NB4 (cell line): ENCODE measurements around the gene UBIAD1.

Experiments used
- CTCF ChIP-seq: IDR thresholded peaks from one replicate; pipeline ENCODE4 v1.5.1; 2012; ENCODE audit warnings: low read depth, low read length
- POLR2A ChIP-seq: IDR thresholded peaks from 2 replicates; pipeline ENCODE4 v1.6.1; 2011; ENCODE audit warnings: mild to moderate bottlenecking; ENCODE audit not compliant: insufficient read length; ENCODE audit errors: extremely low read depth

DNA sequence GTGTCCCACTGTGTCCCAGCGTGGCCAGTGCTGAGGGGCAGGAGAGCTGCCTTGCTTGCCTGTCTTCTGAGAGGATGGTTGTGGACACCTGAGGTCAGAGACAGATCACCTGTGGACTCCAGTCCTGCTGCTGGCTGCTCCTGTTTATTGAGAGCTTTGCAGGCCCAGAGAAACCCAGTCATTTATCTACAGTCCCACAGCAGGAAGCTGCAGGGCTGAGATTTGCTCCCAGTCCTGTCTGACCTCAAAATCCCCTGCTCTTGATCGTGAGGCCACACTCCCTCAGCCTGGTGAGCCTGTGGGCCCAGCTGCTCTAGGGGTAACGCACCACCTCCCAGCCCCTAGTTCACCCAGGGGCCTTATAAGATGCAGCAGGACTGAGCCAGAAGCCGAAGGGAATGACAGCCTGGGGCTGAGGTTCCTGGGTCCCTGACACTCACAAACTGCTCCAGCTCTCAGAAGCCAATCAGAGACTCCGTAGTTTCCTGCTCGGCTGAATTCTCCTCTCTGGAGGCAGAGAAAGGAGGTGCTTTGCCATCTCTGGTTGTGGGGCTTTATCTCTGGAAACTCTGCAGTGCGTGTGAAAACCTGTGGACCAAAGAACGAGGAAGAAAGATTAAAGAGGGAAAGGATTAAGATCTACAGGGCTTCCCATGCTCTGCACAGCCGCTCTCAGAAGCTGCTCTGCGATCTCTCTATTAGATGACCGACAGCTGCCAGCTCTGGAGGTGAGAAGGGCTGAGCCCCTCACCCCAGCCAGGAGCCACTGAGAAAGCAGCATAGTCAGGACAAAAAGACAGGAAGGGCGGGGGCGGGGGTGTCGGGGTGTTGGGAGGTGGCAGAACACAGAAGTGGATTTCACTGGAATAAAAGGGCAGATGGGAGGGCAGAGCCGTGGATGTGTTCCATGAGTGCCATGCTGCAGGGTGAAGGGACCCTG, 39.1 kb downstream of the UBIAD1 start:
- TF ChIP-seq CTCF (no peak), POLR2A (no peak)
